Stomach (tissue), 4 donors: ENCODE measurements around the gene AKAP7.

ENCODE experiments used
- EP300 ChIP-seq: sonication (generic); formaldehyde crosslinking; IDR thresholded peaks from one replicate; pipeline ENCODE4 v1.6.1; 2017; ENCODE audit warnings: antibody characterized with exemption
- TF ChIP-seq, protein P1 (sequence below), 7 experiments: fragments of 450-650 bp in 4 of 7; fragments of 200-600 bp in 3 of 7; sonication (generic) in 3 of 7; IDR thresholded peaks; one replicate each; pipeline ENCODE4 v1.5.1; 2016 to 2019; ENCODE audit warnings: antibody characterized with exemption in 7 of 7, control low read depth in 2 of 7, mild to moderate bottlenecking in 1 of 7

DNA sequence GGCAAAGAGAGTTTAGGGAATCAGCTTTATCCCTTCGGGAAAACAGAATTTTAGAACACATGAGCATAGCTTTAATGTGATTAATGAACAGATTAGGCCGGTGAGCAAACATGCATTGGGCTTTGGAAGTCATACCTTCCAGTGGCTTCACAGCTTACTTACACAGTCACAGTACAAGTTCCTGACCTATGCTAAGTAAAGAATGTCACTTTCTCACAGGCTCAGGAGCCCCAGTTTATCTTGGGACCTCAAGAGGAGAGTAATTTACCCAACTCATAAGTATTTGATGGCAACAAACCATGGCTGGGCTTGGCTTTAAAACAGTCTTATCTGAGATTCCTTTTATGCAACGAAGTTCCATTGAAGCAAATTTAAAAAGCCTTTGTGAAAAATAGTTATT is 195.9 kb downstream of the AKAP7 start:
- TF ChIP-seq, protein P1, sequence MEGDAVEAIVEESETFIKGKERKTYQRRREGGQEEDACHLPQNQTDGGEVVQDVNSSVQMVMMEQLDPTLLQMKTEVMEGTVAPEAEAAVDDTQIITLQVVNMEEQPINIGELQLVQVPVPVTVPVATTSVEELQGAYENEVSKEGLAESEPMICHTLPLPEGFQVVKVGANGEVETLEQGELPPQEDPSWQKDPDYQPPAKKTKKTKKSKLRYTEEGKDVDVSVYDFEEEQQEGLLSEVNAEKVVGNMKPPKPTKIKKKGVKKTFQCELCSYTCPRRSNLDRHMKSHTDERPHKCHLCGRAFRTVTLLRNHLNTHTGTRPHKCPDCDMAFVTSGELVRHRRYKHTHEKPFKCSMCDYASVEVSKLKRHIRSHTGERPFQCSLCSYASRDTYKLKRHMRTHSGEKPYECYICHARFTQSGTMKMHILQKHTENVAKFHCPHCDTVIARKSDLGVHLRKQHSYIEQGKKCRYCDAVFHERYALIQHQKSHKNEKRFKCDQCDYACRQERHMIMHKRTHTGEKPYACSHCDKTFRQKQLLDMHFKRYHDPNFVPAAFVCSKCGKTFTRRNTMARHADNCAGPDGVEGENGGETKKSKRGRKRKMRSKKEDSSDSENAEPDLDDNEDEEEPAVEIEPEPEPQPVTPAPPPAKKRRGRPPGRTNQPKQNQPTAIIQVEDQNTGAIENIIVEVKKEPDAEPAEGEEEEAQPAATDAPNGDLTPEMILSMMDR (IDR thresholded peaks at IDR 0.05) = no peak
- TF ChIP-seq EP300 = no peak
